ENCODE data around the gene SARDH. TPM values are rescaled to one million over a fixed set of nuclear protein-coding genes. Genes with fewer than 3 reads are reported as not detected.

SARDH gene
- total RNA-seq, 4 donors from 2014 or later = 2.9 to 16.4 (median 5.9) TPM

DNA sequence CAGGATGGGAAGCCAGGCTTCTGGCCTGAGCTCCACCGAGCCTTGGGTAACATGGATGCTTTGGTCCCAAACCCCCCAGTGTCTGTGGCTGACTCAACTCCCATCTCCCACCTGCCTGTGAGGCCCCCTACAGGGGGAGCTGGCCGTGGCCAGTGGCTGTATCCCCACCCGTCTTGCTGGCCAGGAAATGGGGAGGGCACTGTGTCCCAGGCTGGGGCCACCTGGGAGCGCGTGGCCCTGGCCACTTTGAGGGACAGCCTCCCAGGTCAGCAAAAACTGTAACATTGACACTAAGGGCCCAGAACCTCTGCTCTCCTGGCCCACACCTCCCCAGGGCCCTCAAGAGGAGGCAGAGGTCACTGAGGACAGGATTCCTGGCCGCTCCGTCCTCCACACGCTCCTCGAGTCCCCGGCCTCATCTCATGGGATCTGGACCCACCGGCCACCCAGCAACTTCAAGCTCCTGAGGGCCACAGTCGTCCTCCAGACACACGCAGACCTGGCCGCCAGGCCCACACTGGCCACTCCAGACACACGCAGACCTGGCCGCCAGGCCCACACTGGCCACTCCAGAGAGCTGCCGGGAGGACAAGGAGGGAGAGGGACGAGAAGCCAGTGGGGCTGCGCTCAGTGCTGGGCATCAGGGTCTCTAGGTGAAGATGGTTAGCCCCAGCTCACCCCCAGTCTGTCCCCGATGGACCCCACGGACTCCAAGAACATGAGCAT lies 57.7 kb downstream of the SARDH start:
- H3K36me3 ChIP-seq = no peaks in the 10 kb centered on the region
- H3K9me3 ChIP-seq = no peaks in the 10 kb centered on the region
- no peaks in the 10 kb centered on the region for H3K27me3 ChIP-seq
- no peak for TF ChIP-seq POLR2A (IDR thresholded peaks at IDR 0.05)
- TF ChIP-seq, protein P1, sequence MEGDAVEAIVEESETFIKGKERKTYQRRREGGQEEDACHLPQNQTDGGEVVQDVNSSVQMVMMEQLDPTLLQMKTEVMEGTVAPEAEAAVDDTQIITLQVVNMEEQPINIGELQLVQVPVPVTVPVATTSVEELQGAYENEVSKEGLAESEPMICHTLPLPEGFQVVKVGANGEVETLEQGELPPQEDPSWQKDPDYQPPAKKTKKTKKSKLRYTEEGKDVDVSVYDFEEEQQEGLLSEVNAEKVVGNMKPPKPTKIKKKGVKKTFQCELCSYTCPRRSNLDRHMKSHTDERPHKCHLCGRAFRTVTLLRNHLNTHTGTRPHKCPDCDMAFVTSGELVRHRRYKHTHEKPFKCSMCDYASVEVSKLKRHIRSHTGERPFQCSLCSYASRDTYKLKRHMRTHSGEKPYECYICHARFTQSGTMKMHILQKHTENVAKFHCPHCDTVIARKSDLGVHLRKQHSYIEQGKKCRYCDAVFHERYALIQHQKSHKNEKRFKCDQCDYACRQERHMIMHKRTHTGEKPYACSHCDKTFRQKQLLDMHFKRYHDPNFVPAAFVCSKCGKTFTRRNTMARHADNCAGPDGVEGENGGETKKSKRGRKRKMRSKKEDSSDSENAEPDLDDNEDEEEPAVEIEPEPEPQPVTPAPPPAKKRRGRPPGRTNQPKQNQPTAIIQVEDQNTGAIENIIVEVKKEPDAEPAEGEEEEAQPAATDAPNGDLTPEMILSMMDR (IDR thresholded peaks at IDR 0.05) = no peak
- no peak for TF ChIP-seq EP300 (IDR thresholded peaks at IDR 0.05)
- DNase-seq (ENCODE audit: low spot score in 2 of 2) = no peak
- H3K4me1 ChIP-seq = peaks cover 0 to 29% (median 10%) of the 10 kb centered on the region in 4 donors
- no peak overlapping the region for H3K27ac ChIP-seq
- no peak overlapping the region for H3K4me3 ChIP-seq
- WGBS, 2 donors = 81 to 85% methylated on average over 11 to 21 of the region's 21 CpGs

DNA sequence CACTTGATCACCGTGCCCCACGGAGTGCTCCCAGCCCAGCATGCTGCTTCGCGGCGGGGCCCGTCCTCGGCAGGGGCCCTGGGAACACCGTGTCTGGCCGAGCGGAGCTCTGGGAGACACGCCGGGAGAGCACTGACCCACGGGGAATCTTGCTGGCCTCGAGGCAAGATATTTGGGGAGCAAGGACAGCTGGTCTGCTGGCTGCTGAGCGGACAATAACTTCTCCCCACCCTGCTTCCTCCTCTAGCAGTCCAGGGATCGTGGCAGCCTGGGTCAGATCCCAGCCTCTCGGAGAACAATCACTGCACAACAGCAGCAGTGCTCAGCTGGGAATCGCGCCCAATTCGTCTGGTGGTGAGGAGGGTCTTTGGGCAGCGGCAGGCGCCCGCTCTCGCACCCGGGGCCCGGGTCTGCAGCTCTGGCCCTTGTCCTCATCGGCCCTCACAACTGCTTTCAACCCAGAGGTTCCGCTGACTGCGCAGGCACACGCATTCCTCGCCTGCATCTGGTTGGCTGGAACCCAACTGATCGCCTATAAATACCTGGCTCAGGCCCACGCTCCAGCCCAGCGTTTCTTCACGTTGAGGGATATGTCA lies 58.6 kb downstream of the SARDH start:
- Histone ChIP-seq H3K27ac (no peak overlapping the region), H3K4me1 (peaks cover 0 to 29% (median 9%) of the 10 kb centered on the region in 4 donors), H3K36me3 (no peaks in the 10 kb centered on the region), H3K9me3 (no peaks in the 10 kb centered on the region), H3K4me3 (no peak overlapping the region), H3K27me3 (no peaks in the 10 kb centered on the region)
- DNase-seq (ENCODE audit: low spot score in 2 of 2) = no peak
- TF ChIP-seq, protein P1 (IDR thresholded peaks at IDR 0.05) = no peak
- no peak for TF ChIP-seq EP300 (IDR thresholded peaks at IDR 0.05)
- TF ChIP-seq POLR2A (IDR thresholded peaks at IDR 0.05) = no peak
- 62% methylated on average over 34 to 35 of the region's 35 CpGs for WGBS, 2 donors

DNA sequence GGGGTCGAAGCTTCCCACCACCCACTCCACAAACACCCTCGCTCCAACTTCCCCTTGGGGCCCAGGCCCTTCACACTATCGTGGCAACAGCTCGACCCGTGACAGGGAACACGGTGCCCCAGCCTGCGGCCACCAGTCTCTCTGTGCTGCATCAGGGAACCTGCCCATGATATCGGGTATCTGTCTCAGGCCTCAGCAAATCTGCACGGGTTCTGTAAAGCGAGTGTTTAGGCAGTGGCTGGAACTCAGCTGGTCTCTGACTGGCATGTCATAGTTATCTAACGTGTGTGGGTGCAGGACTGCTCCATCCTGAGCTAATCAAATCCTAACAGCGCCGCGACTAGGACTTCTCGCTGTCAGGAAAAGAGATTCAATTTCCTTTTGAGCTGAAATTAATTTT lies 59.1 kb downstream of the SARDH start:
- Histone ChIP-seq H3K27me3 (no peaks in the 10 kb centered on the region), H3K9me3 (no peaks in the 10 kb centered on the region), H3K4me3 (no peak overlapping the region), H3K36me3 (peaks cover 0 to 3% (median 0%) of the 10 kb centered on the region in 3 donors), H3K4me1 (peaks cover 0 to 28% (median 6%) of the 10 kb centered on the region in 4 donors), H3K27ac (no peak overlapping the region)
- no peak for TF ChIP-seq POLR2A (IDR thresholded peaks at IDR 0.05)
- TF ChIP-seq EP300 (IDR thresholded peaks at IDR 0.05) = no peak
- TF ChIP-seq, protein P1 (IDR thresholded peaks at IDR 0.05) = no peak
- DNase-seq (ENCODE audit: low spot score in 2 of 2) = no peak
- WGBS, 2 donors = 78 to 83% methylated on average over 11 to 14 of the region's 15 CpGs

DNA sequence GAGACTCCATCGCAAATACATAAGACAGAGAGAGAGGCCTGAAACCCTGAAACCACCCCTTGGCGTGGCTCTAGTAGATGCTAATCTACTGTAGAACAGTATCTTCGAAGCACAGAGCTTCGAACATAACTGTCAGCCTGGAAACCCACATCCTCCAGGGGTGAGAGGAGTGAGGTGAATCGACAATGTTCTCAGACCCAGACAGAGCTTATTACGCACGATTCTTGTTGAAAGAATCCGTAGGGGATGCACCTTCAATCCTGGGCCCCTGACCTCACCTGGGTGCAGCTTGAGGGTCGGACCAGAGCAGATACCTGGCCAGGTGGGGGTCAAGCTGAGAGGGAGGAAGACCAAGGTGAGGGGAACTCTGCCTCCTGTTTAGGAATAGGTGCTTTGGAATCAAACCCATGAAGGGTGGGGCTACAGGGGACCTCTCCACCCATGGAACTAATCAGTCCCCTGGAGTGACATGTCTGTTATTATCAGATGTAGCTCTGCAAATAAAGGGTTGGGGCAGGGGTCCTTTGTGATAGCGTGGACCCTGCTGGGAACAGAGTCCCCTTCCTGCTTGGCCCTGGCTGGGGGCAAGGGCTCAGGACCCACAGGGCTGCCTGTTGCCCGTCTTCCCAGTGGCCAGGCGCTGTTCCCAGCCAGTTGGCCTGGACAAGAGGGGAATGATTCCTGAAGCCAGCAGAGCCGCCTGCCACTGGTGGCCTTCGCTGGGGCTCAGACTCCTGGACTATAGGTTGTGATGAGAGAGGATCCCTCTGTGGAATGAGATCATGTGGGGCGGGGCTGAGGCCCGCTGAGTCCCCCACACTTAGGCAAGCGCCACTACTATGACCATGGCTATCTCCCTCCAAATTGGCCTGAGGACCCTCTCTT lies 60.8 kb downstream of the SARDH start:
- Histone ChIP-seq H3K27me3 (no peaks in the 10 kb centered on the region), H3K9me3 (no peaks in the 10 kb centered on the region), H3K4me3 (no peak overlapping the region), H3K36me3 (peaks cover 0 to 6% (median 0%) of the 10 kb centered on the region in 3 donors), H3K27ac (peak overlapping the region in 1 of 4 donors; percentile 40), H3K4me1 (peaks cover 0 to 28% (median 2%) of the 10 kb centered on the region in 4 donors)
- DNase-seq (ENCODE audit: low spot score in 2 of 2) = no peak
- no peak for TF ChIP-seq EP300 (IDR thresholded peaks at IDR 0.05)
- TF ChIP-seq, protein P1 (IDR thresholded peaks at IDR 0.05) = no peak
- WGBS, 2 donors = 86 to 95% methylated on average over 16 to 17 of the region's 17 CpGs

Data from tibial nerve (tissue), 4 donors.